Endometrial microvascular endothelial cells (primary cell): ENCODE measurements around the gene WIPF1. TPM values are rescaled to one million over a fixed set of nuclear protein-coding genes. Genes with fewer than 3 reads are reported as not detected.

ENCODE experiments used
- in situ Hi-C: cut with HindIII; loops from 2 replicates; pipeline ENCODE4 v1.10.0; 2017; ENCODE audit warnings: low sequenced_read_pairs, low pct_unique_long_range_greater_than_20kb; ENCODE audit errors: inconsistent ontology term
- total RNA-seq: library from RNA; depleted of rRNA; stranded (reverse); fragments of >200 nt; gene quantifications from one replicate; pipeline ENCODE4 v1.2.3, GENCODE V29; 2015; ENCODE audit errors: inconsistent ontology term

WIPF1 gene, protein sequence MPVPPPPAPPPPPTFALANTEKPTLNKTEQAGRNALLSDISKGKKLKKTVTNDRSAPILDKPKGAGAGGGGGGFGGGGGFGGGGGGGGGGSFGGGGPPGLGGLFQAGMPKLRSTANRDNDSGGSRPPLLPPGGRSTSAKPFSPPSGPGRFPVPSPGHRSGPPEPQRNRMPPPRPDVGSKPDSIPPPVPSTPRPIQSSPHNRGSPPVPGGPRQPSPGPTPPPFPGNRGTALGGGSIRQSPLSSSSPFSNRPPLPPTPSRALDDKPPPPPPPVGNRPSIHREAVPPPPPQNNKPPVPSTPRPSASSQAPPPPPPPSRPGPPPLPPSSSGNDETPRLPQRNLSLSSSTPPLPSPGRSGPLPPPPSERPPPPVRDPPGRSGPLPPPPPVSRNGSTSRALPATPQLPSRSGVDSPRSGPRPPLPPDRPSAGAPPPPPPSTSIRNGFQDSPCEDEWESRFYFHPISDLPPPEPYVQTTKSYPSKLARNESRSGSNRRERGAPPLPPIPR
- 15.3 TPM for total RNA-seq

DNA sequence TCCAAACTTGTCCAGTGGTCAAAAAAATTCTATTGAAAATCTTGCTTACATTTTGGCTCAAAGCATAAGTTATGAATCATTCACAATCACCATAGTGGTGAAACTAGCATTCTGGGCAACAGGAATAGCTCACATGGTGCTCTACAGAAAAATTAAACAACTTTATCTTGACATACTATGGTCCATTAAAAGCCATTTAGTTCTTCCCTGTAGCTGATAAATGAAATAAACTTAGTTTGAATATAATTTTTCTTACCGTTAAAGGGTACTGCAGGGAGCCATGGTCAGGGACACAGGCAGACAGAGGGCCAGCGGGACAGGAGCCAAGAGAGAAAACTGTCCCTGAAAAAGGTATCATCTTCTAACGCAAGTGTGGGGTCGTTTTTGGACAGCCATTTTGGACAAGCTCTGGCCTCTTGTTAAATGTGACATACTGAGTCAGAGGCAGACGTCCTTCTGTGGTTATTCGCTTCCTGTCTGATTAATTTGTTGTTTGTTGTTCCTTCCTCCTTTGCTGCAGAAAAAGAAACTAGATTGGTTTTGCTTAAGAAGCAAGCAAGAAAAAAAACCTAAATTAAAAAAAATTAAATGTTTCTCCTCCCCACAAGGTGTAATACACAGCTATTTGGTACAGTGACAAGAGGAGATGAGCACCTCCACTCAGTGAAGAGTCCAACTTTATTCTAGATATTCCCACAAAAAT, at the start of gene WIPF1:
Gene WIPF1, minus strand, starts transcription at position 460 of the 703 bp plus-strand sequence. CDS start 12,231 bp downstream, outside the sequence.
- in situ Hi-C loops: no loop called here

DNA sequence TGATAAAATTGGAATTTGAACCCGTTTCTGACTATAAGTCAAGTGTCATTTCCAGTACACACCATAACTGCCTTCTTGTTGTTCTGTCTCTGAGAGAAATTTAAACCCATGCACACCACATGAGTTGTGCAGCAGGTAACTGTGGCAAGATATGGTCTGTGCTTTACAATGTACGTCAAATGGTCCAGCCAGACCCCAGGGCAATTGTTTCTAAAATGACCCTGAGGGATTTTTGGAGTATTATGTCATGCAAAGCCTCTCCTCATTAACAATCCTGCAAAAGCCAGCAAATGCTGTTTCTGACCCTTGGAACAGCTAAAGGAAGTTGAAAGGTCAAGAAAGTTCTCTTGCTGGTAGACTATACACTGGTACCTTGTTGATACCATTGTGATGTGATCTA, 47.7 kb upstream of the WIPF1 start:
- in situ Hi-C loops: no loop called here

DNA sequence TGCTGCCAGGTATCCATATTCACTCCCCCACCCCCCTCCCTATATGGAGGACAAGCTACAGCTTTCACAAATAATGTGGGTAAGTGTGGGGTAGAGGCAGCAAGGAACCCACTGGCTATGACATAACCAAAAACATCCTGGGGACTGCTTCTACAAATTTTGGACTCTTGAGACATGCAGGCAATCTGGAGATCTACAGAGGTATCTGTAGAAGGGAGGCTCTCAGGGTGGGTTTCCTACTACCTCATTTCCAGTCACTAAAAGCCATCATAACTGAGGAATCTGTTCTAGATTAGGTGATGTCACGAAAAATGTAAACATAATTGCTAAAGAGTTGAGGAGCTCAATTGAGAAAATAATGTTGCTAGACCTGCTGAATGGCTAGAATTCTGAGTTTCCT, 46.8 kb upstream of the WIPF1 start:
- in situ Hi-C loops: no loop called here

DNA sequence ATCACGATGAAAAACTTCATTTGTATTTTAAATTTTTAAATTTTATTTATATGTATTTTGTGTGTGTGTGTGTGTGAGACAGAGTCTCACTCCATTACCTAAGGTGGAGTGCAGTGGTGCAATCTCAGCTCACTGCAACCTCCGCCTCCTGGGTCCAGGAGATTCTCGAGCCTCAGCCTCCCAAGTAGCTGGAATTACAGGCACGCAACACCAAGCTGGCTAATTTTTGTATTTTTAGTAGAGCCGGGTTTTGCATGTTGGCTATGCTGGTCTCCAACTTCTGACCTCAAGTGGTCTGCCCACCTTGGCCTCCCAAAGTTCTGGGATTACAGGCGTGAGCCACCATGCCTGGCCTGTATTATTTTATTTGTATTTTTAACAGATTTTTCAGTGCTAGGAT, 45.8 kb upstream of the WIPF1 start:
- in situ Hi-C loops: no loop called here

DNA sequence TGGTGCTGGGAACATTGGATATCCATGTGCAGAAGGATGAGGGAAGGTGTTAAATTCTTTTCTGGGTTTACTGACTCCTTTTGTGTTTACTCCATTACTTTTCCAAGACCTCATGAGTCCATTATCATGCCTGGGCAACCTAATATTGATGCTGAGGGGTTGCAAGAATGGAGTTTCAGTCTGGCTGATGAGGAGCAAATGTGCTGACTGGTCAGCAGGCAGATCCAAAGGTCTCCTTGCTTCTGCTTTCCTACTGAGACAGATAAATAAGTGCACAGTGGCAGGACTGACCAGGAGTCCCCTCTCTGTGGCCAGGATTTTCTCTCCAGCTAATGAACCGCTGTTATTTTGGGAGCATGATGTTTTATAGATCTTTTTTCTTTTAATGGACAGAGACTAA, 43.6 kb upstream of the WIPF1 start:
- in situ Hi-C loops: no loop called here

DNA sequence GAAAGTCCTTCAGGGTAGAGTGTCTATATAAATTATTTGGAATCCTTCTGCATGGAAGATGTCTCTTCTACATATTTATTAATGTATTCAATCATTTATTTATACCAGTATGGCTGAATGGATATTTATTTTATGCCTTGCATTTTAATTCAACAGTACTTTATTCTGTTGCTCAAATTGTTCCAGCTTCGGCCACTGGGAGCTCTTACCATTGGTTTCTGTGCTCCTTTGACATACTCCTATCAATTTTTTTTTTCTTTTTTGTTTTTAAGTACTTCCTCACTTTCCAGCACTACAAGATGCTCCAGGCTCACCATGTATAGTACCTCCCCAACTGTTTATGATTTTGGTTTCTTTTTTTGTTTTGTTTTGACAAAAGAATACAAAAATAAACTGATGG, 39.4 kb upstream of the WIPF1 start:
- in situ Hi-C loops: no loop called here

DNA sequence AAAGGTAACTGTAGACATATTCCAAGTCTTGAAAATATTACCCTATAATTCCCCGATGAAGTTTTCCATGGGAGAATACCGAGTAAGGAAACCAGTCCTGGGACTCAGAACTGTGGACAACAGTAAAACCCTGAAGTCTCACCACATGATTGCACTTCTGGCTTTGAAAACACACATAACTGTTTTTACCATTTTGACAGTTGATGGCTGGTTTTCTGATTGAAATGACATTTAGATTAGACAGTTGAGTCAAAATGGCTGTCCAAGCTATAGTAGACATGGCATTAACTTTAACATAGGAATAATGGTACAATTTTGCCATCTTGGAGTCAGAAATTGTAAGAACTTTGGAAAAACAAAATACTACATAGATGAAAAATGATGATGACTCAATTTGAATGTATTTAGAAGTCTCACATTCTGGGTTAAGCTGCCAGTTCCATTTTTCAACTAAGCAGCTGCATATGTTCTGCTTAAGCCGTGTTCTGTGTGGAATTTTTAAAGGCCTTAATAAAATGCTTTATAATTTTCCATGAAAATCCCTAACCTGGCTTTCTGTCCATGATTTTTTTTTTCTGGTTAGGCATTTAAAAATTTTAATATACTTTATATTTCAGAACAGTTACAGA, 38.3 kb upstream of the WIPF1 start:
- in situ Hi-C loops: no loop called here

DNA sequence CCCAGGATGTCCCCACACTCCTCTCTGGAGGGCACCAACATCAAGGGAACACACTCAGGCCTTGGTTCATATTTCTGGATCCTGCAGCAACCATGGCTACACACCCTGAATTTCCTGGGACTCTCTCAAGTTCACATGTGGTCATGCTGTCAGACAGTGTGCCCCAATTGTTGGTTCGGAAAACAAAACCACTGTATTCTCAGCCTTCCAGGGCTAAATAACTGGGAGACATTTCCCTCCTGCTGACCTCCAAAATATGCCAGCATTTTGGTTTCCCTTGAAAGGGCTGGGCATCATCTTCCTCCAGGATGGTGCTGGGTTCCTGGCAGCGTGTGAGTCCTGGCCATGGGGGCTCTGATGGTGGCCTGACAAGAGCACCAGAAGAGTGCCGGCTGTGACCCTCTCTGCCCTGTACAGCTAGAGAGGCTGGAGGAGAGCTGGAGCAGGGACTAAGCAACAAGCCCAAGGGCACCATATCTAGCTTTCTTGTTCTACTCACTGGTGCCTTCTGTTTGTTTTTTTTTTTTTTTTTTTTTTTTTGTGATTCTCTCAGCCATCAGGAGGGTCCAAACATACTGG, 37.5 kb upstream of the WIPF1 start:
- in situ Hi-C loops: no loop called here

DNA sequence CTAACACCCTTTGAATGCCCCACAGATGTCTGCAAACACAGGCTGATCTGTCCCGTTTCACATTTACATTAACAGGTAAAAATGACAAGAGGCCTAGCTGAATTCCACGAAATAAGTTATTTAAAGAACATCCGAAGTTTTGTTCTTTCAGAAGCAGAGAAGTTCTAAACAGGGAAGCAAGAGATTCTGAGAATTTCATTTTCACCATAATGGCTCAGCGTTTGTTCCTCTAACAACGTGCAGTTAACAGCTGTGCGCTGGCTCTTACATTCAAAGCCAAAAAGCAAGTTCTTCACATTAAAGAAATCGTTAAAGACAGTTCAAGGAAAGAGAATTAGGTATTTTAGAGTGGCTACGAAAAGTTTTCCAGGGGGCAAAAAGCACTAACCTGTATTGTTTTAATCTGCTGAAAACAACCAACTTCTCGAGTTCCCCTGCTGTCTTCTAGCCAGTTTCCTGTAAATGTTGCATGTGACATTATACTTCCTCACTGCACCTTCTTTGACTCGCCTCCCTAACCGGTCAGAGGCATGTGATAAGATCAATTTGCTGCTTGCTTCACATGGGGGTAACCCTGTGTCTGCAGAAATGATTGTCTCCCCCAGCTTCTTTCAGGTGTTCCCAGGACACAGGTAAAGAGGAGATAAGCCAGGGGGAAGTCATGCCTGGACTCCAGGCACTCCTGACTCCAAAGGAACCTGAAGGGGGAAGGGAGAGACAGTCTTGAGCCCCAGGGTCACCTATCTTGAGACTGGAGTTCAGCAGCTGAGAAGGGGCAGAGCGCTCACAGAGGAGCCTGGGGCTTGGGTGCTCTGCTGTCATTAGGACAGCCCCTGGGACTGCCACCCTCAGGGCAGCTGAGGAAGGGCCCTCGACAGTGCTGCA, 36.8 kb upstream of the WIPF1 start:
- in situ Hi-C loops: no loop called here

DNA sequence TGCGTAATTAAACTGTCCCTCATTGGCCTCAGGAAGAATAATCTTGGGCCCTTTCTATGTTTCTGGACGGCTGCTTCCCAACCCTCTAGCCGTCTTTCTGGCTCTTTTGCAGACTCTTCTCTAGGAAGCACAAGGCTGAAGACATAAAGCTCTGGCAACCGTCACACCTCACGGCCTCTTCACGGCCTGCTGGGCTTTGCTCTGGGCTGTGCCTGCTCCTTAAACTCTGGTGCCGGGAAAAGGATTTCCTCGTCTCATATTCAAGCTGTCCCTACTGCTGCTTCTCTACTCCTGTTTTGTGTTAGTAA, 36.0 kb upstream of the WIPF1 start:
- in situ Hi-C loops: no loop called here

DNA sequence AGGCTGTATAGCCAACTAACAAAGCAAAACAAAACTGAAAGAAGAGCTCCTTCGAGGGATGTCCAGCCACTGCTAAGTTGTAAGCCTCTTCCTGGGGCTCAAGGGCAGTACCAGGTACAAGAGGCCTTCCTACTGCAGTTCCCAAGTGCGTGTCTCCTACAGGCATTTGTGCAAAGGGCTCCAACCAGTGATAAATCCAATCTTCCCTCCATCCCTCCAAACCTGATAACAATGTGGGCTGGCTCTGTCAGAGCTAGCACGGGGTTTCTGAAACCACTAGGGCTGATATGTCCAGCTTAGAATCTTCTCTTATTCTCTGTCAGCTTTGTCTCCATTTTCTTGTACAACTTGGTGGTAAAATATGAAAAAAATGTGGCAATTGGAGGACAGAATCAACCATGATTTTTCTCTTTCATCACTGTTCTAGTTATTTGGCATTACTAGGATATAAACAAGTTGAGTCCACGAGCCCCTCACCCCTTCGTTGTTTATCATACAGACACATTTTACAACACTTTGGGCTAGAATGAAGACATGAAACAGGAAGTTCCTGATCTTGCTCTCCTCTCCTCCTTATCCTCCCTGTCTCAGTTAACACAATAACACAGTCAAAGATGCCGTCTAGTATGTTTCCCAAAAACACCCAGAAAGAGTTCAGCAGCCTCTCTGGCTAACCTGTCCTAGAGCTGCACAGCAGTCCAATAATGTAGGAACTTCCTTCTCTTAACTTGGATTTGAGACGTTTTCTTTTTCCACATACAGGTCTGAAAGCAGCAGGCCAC, 35.4 kb upstream of the WIPF1 start:
- in situ Hi-C loops: no loop called here

DNA sequence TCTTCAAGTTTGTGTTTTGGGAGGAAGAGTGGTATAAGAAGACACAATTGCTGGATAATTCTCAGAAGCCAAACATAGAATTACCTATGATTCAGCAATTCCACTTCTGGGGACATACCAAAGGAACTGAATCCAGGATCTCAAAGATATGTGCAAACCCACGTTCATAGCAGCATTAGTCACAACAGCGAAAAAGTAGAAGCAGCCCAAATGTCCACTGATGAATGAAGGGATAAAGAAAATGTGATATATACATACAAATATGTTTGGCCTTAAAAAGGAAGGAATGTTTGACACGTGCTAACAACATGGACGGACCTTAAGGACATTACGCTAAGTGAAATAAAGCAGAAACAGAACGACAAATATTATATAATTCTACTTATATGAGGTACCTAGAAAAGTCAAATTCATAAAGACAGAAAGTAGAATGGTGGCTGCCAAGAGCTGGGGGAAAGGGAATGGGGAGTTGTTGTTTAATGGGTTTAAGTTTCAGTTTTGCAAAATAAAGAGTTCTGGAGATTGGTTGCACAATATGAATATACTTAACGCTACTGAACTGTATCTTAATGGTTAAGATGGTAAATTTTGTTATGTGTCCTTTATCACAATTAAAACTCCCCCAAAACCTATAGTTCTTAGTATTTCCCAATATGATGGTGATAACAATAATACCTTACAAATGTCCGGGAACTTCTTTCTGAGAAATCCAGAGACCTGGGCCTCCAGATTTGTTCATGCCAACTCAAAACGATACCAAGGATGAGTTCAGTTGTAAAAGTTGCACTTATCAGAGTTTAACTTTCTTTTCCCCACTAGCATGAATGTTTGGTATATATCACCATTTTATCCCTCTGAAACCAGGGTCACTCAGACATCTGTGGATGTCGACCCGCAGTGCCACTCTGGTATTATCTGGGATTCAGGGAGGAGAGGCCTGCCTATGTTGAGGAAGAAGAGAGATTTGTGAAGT, 33.7 kb upstream of the WIPF1 start:
- in situ Hi-C loops: no loop called here

DNA sequence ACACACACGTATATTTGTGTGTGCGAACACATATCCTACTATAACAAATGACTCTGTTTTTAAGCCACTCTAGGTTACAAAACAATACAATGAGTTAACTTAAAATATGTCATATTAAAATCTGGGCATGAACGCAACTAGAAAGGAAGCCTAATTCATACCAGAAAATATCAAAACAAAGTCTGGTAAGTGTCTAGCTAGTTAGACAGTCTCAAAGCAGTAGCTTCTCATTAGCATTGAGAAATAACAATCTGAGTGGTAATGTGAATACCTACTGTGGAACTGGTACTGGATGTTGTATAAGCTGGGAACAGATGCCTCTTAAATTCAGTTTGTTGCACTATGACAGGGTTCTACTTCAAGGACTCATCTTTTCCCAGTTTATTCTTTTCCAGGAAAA, 32.5 kb upstream of the WIPF1 start:
- in situ Hi-C loops: no loop called here

DNA sequence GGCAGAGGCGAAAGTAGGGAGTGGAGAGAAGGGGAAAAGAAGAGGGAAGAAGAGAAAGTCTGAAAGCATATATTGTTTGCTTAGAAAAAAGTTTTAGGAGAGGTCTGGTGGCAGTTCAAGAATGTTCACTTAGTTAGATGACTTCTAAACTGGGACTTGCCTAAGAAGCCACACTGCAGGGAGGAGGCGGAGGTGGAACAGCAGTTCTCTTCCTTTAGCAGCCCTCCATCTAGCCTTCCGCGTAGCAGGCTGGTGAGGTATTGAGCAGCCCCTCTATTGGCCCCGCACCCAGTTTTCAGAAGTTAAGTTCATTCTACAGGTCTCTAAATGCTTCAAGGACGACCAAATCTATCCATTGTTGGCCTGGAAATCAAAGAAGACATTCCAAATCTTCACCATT, 31.9 kb upstream of the WIPF1 start:
- in situ Hi-C loops: no loop called here

DNA sequence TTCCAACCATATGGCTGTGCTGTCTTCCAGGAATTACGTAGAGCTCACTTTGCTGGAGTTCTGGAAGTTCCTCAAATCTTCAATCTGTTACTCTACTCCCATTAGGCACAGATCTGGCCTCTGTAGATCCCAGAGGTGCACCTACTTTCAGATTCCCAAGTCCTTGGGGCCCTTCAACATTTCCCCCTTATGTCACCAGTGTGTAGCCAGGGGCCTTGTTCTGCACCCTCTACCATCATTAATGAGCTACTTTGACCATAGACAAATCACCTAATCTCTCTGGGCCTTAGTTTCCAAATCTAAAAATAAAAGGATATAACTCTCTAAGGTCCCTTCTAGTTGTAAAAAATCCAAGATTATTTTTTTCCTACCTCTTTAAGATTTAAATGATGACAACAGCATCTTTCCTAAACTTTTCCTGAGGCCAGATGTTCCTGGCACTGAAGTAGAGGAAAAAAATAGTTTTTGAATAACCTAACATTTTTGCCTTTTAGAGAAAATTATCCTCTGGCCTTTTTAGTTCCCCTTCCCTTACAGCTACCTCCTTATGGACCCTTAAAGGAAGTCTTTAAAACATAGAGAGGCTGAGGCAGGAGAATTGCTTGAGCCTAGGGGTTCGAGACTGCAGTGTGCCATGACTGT, 31.0 kb upstream of the WIPF1 start:
- in situ Hi-C loops: no loop called here

DNA sequence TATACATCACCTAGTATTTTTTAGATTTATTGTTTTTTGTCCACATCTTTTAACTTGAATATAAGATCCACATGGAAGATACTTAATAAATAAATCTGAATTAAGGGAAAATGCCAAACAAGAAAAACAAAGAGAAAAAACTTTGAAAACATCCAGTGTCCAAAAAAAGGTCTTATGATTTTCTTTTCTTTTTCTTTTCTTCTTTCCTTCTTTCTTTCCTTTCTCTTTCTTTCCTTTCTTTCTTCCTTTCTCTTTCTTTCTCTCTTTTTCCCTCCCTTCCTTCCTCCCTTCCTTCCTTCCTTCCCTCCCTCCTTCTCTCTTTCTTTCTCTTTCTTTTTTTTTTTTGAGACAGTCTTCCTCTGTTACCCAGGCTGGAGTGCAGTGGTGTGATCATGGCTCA, 29.6 kb upstream of the WIPF1 start:
- in situ Hi-C loops: no loop called here
